HG03460 (cell line): ENCODE measurements around the gene FMN1.
A peak's percentile ranks its signal among the peaks of the same experiment; 100 is the strongest.

Source experiments
- ATAC-seq: cut with Tn5 transposase; IDR thresholded peaks from one replicate; pipeline ENCODE4 v1.9.1; 2021; ENCODE audit not compliant: unreplicated experiment

The FMN1 gene, protein sequence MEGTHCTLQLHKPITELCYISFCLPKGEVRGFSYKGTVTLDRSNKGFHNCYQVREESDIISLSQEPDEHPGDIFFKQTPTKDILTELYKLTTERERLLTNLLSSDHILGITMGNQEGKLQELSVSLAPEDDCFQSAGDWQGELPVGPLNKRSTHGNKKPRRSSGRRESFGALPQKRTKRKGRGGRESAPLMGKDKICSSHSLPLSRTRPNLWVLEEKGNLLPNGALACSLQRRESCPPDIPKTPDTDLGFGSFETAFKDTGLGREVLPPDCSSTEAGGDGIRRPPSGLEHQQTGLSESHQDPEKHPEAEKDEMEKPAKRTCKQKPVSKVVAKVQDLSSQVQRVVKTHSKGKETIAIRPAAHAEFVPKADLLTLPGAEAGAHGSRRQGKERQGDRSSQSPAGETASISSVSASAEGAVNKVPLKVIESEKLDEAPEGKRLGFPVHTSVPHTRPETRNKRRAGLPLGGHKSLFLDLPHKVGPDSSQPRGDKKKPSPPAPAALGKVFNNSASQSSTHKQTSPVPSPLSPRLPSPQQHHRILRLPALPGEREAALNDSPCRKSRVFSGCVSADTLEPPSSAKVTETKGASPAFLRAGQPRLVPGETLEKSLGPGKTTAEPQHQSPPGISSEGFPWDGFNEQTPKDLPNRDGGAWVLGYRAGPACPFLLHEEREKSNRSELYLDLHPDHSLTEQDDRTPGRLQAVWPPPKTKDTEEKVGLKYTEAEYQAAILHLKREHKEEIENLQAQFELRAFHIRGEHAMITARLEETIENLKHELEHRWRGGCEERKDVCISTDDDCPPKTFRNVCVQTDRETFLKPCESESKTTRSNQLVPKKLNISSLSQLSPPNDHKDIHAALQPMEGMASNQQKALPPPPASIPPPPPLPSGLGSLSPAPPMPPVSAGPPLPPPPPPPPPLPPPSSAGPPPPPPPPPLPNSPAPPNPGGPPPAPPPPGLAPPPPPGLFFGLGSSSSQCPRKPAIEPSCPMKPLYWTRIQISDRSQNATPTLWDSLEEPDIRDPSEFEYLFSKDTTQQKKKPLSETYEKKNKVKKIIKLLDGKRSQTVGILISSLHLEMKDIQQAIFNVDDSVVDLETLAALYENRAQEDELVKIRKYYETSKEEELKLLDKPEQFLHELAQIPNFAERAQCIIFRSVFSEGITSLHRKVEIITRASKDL (N-terminal part only)

DNA sequence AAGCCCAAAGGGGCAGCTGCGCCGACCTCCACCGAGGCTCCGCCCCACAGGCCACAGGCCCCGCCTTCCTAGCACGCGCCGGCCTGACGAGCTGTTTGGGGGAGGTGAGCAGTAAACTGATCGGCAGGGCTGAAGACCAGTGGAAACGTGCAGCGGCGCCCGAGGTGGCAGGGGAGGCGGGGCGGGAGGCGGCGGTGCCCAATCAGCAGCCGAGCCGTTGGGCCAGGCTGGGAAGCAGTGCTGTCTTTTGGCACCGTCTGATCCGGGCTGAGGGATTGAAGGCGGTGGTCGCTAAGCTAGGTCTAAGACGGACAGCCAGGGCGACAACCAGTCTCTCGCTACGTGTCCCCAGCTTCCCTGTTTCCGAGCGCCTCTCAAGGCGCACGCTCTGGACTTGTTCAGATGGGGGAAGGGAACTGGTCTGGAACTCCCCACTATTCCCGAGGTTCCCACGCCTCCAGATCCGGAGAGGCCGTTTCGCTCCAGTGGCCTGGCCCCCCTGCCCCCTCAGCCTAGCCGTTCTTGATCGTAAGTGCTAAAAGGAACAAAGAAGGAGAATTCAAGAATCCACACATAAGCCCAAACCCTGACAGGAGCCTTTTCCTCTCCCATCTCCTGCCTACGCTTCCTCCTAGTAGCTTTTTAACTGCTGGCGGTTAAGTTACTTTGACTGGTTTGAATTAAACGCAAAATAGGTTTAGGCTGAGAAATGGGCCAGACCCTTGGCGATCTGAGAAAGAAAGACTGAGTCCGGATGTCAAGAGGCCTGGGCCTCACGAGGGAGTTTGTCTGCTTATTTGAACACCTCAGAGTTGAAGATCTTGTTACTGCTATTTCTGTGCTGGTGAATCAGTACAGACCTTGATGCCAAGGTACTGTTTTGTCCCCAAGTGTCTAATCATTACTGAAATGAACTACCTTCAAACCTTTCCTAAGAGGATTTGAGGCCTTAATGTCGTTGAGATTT lies at the start of gene FMN1:
Gene FMN1, minus strand, starts transcription at position 11 of the 967 bp plus-strand sequence. CDS start 39,800 bp downstream, outside the sequence.
- peak; percentile 96 for ATAC-seq

DNA sequence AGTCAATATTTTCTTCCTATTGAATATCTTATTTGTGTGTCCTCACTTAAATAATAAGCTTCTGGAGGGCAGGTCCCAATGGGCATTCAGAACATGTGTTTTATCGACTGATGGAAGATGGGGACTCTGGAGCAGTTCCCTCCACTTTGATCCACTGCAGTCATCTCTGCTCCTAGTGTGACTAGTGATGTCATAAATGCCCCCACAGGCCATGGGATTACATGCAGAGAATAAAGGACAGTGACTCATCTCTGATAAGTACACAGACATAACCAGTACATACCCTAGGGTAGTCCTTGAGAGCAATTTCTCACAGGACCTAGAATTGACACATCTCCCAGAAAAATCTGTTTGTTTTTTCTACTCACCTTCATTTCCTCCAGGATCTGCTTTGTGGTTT lies 49.4 kb upstream of the FMN1 start:
- no peak for ATAC-seq

- no peak for ATAC-seq
Measured at GRCh38 chr15:33243393-33243792, 48.9 kb upstream of the FMN1 start.

GRCh38 chr15:33242669-33243191 lies 48.2 kb upstream of the FMN1 start:
- ATAC-seq, result no peak

DNA sequence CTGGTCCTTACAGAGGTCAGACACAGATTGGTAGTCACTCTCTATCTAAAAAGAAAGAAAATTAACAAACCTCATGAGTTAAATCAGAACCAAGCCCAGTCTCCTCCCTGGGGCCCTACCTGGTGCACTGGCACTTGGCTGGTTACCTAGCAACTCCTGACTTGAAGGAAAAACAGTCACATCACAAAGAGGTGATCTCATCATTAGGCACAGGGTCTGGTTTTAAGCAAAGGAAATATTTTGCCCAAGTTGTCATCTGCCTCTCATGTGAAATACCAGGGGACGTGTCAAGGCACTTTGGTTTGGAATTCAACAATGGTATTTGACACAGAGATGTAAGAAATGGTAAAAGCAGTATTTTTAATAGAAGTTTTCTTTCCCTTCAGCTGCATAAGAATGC lies 47.7 kb upstream of the FMN1 start:
- no peak for ATAC-seq

DNA sequence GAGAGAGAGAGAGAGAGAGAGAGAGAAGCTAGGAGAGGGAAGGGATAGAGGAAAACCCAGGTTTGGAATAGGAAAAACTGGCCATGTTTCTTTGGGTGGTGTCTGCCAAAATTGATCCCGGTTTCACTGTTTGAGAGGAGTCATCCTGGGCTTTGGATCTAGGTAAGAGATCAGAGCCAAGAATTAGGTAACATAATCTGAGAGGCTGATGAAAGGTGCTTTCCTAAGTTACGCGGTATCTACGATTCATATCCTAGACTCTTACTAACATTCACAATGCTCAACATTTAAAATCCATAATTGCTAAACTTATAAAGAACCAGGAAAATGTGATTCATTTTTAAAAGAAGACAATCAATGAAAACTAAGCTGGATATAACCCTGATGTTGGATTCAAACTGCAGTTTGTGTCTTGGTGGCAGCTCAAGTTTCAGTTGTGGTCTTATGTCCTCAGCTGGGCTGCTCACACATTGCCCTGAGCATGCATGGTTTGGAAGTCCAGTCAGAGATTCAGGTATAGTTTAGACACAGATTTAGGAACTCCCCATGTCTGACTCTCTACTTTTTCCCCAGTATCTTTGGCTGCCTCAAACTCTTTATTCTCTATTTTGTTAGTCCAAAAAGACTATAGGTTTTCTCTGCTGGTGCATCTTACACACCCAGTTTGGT lies 42.5 kb upstream of the FMN1 start:
- ATAC-seq, result no peak

DNA sequence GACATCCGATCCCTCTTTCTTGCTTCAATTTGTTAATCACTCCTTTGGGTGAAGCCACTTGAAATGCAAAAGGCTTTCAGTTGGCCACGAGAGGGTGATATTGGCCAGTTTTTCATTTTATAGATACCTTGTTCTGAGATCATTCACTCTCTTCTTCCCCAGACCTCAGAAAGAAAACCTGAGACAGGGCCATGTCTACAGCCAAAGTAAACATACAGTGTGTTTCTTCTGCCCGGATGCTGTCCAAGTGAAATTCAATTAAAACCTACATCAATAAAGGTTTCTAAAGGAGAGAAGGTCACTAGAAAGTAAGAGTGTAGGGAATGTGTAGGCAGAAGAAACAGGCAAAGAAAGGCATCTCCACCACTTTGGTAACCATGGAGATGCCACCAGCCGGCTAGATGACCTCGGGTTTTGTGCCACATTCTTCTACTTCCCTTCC lies 39.5 kb upstream of the FMN1 start:
- no peak for ATAC-seq

GRCh38 chr15:33226559-33227181 lies 32.2 kb upstream of the FMN1 start:
- peak; percentile 88 for ATAC-seq

- ATAC-seq, result no peak
Measured at GRCh38 chr15:33218071-33218491, 23.6 kb upstream of the FMN1 start.

DNA sequence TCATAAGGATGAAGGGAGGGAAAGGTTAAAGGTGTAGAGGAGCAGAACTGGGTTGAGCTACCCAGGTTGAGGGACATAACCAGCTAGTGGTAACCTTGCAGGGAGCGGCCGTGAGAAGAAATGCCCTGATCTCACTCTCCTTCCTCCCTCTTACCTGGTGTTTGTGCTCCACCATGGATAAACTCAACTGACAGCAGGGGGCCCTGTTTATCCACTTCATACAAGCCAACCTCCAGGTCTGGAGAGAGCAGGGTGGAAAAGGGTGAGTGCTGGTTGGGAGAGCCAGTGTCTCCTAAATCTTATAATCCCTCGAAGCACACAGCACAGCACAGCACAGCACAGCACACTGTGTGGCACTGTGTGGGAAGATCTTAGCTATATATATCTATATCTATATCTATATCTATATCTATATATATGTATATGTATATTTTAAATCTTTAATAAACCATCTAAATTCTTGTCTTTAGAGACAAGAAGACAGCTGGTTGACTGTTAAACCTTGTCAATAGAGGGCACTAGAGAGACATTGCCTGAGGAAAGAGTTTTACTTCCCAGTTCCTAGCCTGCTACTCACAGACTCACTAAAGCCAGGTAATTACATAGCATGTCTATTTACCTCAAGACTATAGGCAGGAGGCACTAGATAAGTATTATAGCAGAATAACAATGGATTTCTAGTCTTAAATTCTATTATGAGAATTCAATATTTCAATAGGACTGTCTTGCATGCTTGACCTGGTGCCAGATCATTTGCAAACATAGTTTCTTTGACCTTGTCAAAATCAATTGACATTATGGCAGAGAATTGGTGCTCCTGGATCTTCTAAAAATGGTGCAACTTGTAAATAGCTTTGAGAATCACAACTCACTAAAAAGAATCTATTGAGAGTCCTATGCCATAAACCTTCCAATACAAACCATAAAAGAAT lies 21.7 kb upstream of the FMN1 start:
- no peak for ATAC-seq

GRCh38 chr15:33211176-33211808 lies 16.8 kb upstream of the FMN1 start:
- ATAC-seq, result no peak

- ATAC-seq, result no peak
Measured at GRCh38 chr15:33209575-33210481, 15.3 kb upstream of the FMN1 start.

- no peak for ATAC-seq
Measured at GRCh38 chr15:33207646-33208045, 13.1 kb upstream of the FMN1 start.

DNA sequence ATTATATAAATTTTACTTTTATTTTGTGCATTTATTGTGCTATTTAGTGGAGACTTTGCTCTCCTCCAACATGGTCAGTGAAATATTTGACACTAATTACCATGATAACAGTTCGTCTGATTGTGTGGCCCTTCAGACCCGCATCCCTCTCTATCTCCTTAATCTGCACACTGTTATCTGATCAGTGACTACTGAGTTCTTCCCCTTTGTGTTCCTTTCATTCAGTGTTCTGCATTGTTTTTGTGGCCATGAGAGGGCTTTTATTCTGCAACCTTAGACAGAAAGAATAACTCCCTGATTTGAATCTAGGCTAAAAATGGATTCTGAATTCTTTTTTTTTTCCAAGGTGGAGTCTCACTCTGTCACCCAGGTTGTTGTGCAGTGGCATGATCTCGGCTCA lies 11.9 kb upstream of the FMN1 start:
- no peak for ATAC-seq

- no peak for ATAC-seq
Measured at GRCh38 chr15:33204926-33205325, 10.4 kb upstream of the FMN1 start.

DNA sequence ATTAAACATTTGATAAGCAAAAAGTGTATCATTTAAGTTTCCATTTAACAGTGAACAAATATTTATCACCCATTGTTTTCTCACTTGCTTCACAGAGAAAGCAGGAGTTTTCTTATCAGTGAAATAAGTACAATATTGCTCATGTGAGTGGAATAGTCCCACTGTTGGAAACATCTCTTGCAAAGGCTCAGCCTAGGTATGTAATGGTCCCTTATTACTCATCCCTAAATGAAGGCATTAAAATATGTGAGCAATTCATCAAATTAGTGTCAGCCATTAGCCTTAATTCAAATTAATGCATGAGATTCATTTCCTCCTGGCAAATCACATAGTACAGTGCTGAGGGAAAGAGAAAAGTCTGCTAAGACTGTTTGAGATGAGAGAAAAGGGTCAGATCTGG lies 9.6 kb upstream of the FMN1 start:
- ATAC-seq, result no peak
